OCI-LY7 (cell line): ENCODE results near the gene MYBL2.

Source experiments
- CTCF ChIP-seq: fragments of 200-600 bp; sonication (generic); conservative IDR thresholded peaks from 2 replicates; pipeline ENCODE4 v1.5.1; 2014; ENCODE audit warnings: mild to moderate bottlenecking, antibody characterized with exemption, low read length, moderate library complexity, mixed read lengths
- EZH2phosphoT487 ChIP-seq: fragments of 200-600 bp; sonication (generic); IDR thresholded peaks from 2 replicates; pipeline ENCODE4 v1.6.1; 2018; ENCODE audit warnings: low read depth, borderline replicate concordance, mild to moderate bottlenecking, mixed run types, antibody characterized with exemption, low read length, moderate library complexity, mixed read lengths

GRCh38 chr20:43746344-43747137 lies 79.6 kb downstream of the MYBL2 start:
- TF ChIP-seq CTCF (no peak), EZH2phosphoT487 (no peak)
